Stomach (tissue), 4 donors: ENCODE data around the gene ALG8.

Source experiments
- EP300 ChIP-seq: sonication (generic); formaldehyde crosslinking; IDR thresholded peaks from one replicate; pipeline ENCODE4 v1.6.1; 2017; ENCODE audit warnings: antibody characterized with exemption
- POLR2A ChIP-seq, 4 donors: fragments of 450-650 bp; IDR thresholded peaks; one replicate each; pipeline ENCODE4 v1.6.1; 2016; ENCODE audit warnings: antibody characterized with exemption in 4 of 4, control low read depth in 2 of 4, mild to moderate bottlenecking in 1 of 4, moderate library complexity in 1 of 4
- TF ChIP-seq, protein P1 (sequence below), 7 experiments: fragments of 450-650 bp in 4 of 7; fragments of 200-600 bp in 3 of 7; sonication (generic) in 3 of 7; IDR thresholded peaks; one replicate each; pipeline ENCODE4 v1.5.1; 2016 to 2019; ENCODE audit warnings: antibody characterized with exemption in 7 of 7, control low read depth in 2 of 7, mild to moderate bottlenecking in 1 of 7

DNA sequence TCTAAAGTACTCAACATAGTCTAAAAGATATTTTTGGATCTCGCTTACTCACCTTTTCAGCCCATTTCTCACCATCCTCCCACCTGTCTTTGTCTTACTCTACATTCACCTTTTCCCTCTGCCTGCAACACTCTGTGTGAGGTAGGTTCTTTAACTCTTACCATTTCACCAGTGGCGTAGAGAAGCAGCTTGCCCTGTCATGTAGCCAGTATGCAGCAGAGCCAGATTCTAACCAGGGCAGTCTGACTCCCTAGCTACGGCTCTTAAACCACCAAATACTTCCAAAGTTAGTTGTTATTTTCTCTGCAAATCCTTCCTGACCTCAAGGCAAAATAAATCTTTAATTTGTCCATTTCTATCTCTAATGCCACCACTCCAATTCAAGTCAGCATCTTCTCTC is 7.5 kb downstream of the ALG8 start:
- TF ChIP-seq, protein P1, sequence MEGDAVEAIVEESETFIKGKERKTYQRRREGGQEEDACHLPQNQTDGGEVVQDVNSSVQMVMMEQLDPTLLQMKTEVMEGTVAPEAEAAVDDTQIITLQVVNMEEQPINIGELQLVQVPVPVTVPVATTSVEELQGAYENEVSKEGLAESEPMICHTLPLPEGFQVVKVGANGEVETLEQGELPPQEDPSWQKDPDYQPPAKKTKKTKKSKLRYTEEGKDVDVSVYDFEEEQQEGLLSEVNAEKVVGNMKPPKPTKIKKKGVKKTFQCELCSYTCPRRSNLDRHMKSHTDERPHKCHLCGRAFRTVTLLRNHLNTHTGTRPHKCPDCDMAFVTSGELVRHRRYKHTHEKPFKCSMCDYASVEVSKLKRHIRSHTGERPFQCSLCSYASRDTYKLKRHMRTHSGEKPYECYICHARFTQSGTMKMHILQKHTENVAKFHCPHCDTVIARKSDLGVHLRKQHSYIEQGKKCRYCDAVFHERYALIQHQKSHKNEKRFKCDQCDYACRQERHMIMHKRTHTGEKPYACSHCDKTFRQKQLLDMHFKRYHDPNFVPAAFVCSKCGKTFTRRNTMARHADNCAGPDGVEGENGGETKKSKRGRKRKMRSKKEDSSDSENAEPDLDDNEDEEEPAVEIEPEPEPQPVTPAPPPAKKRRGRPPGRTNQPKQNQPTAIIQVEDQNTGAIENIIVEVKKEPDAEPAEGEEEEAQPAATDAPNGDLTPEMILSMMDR (IDR thresholded peaks at IDR 0.05), result no peak
- no peak for TF ChIP-seq EP300
- TF ChIP-seq POLR2A (IDR thresholded peaks at IDR 0.05), result no peak
